Measurements from ENCODE around the gene CAMK2A. TPM values are rescaled to one million over a fixed set of nuclear protein-coding genes. Genes with fewer than 3 reads are reported as not detected.

Gene CAMK2A
- total RNA-seq, 3 donors from 2014 or later = 0.46 to 3.0 (median 0.93) TPM

DNA sequence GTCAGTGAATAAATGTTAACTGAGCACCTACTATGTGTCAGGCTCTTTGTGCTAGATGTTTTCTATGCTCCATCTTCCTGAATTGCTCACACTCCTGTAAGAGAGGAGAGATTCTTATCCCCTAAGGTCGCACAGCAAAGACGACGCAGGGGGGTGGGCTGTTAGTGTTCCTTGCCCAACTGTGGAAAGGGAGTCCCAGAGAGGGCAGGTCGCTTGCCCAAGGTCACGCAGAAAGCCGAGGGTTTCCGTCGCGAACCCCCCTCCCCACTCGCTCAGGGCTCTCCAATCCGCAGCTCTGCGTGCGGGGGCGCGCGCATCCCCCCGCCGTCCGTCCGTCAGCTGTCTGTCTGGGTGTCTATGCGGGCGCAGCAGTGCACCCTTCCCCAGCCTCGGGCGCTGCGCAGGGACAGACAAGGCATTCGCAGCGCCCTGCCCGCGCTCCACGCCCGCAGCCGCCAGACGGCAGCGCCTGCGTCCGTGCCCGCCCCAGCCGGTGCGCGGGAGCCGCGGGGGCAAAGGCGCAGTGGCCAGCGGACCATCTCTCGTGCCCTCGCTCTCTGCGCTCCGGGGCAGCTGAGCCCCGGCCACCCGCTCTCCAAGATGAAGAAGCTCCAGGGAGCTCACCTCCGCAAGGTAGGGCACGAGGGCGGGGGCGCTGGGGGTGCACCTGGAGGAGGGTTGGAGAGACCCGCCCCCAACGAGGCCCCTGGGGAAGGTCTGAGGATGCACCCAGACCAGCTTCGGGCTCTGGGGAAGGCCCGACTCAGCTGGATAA lies 99.7 kb downstream of the CAMK2A start, which contains the start of gene SLC6A7:
Gene SLC6A7, plus strand, starts transcription at position 335 of the 775 bp plus-strand sequence. Its CDS starts 266 bp downstream, at position 601.
- Histone ChIP-seq H3K4me3 (no peak within 1 kb of the TSS), H3K4me1 (ENCODE audit: low read depth) (peaks cover 39% of the 10 kb centered on the region), H3K9me3 (no peaks in the 10 kb centered on the region), H3K36me3 (ENCODE audit: low read depth) (no peaks in the 10 kb centered on the region)
- DNase-seq (peak in 2 of 3 donors; percentile 37 to 57), ATAC-seq (peak; percentile 49)
- TF ChIP-seq CTCF (IDR thresholded peaks at IDR 0.05) = no peak
- intact Hi-C loops (cut with DNase I, micrococcal nuclease) = no loop called here

GRCh38 chr5:150189326-150189725 lies 100.2 kb downstream of the CAMK2A start:
- Histone ChIP-seq H3K4me3 (no peak overlapping the region), H3K9me3 (no peaks in the 10 kb centered on the region), H3K4me1 (ENCODE audit: low read depth) (peaks cover 45% of the 10 kb centered on the region), H3K36me3 (ENCODE audit: low read depth) (no peaks in the 10 kb centered on the region)
- ATAC-seq (peak; percentile 31), DNase-seq (peak in 1 of 3 donors; percentile 31)
- intact Hi-C loops (cut with DNase I, micrococcal nuclease) = no loop called here
- TF ChIP-seq CTCF (IDR thresholded peaks at IDR 0.05) = no peak

DNA sequence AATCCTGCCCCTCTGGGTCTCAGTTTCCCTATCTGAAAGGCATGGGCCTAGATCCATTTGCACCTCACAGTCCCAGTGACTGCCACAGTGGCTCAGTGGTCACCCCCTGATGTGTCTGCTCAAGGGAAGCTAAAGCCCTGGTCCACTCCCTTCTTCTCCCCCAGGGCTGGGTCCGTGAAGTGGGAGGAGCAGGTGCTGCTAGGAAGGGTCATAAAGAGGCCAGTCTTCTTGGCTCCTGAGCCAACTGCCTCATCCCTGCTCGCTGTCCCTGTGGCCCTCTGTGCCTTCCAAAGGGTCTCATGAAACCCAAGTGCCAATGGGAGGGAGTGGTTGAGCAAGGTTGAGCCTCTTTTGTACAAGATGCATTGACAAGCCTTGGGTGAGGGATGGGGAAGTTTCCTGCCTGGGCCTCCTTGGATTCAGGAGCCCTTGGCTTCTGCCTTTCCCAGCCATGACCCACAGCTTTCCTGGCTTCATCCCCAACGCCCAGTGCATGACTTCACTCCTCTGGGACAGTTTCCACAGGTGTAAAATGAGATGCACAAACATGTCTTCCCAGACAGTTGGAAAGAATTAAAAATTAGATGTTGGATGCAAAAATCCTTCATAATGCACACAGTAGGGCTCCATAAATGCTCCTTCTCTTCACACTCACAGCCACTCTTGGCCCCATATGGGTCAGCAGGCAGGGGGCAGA lies 101.3 kb downstream of the CAMK2A start:
- DNase-seq (peak; percentile 55 to 63 (median 62)), ATAC-seq (peak; percentile 27)
- H3K4me3 ChIP-seq = no peak overlapping the region
- no peak for TF ChIP-seq CTCF (IDR thresholded peaks at IDR 0.05)
- H3K4me1 ChIP-seq (ENCODE audit: low read depth) = peaks cover 54% of the 10 kb centered on the region
- no peaks in the 10 kb centered on the region for H3K36me3 ChIP-seq (ENCODE audit: low read depth)
- intact Hi-C loops (cut with DNase I, micrococcal nuclease) = no loop called here
- no peaks in the 10 kb centered on the region for H3K9me3 ChIP-seq

GRCh38 chr5:150186897-150187296 lies 102.7 kb downstream of the CAMK2A start:
- no peak for TF ChIP-seq CTCF (IDR thresholded peaks at IDR 0.05)
- ATAC-seq = no peak
- H3K4me3 ChIP-seq = no peak overlapping the region
- intact Hi-C loops (cut with DNase I, micrococcal nuclease) = no loop called here
- H3K4me1 ChIP-seq (ENCODE audit: low read depth) = peaks cover 68% of the 10 kb centered on the region
- peak in 2 of 3 donors; percentile 33 to 50 for DNase-seq
- no peaks in the 10 kb centered on the region for H3K9me3 ChIP-seq
- H3K36me3 ChIP-seq (ENCODE audit: low read depth) = no peaks in the 10 kb centered on the region

- H3K36me3 ChIP-seq (ENCODE audit: low read depth) = no peaks in the 10 kb centered on the region
- peaks cover 76% of the 10 kb centered on the region for H3K4me1 ChIP-seq (ENCODE audit: low read depth)
- H3K4me3 ChIP-seq = no peak overlapping the region
- no peak for ATAC-seq
- DNase-seq = peak in 2 of 3 donors; percentile 24 to 53
- no peak for TF ChIP-seq CTCF (IDR thresholded peaks at IDR 0.05)
- no peaks in the 10 kb centered on the region for H3K9me3 ChIP-seq
- intact Hi-C loops (cut with DNase I, micrococcal nuclease) = no loop called here
These were observed 103.4 kb downstream of the CAMK2A start for GRCh38 chr5:150186137-150186536.
